Transverse colon (tissue), 4 donors: ENCODE measurements around the gene HAX1. TPM values are rescaled to one million over a fixed set of nuclear protein-coding genes. Genes with fewer than 3 reads are reported as not detected.

Experiments used
- DNase-seq: peaks from one replicate; pipeline ENCODE4 v3.0.0-alpha.2; 2019
- H3K27ac ChIP-seq, 4 donors: fragments of 200-600 bp; sonication (generic); 2 replicates each; pipeline ENCODE4 v1.5.1; 2016 to 2018; ENCODE audit warnings: inconsistent platforms in 4 of 4
- H3K27me3 ChIP-seq: fragments of 200-600 bp; sonication (generic); 2 replicates; pipeline ENCODE4 v1.5.1; 2017; ENCODE audit warnings: inconsistent platforms
- H3K36me3 ChIP-seq, 4 donors: fragments of 200-600 bp; sonication (generic); 2 replicates each; pipeline ENCODE4 v1.5.1; 2017 to 2019; ENCODE audit warnings: inconsistent platforms in 4 of 4
- H3K4me1 ChIP-seq, 4 donors: fragments of 200-600 bp; sonication (generic); 2 replicates each; pipeline ENCODE4 v1.5.1; 2017 to 2020; ENCODE audit warnings: inconsistent platforms in 4 of 4
- H3K4me3 ChIP-seq, 4 donors: fragments of 200-600 bp; sonication (generic); 1 replicate in 1 of 4; 2 replicates in 3 of 4; pipeline versions ENCODE4 v1.5.1 to v1.6.1; 2017 to 2019; ENCODE audit warnings: inconsistent platforms in 4 of 4
- H3K9me3 ChIP-seq, 2 donors: fragments of 200-600 bp; sonication (generic); 2 replicates each; pipeline ENCODE4 v1.5.1; 2017 to 2019; ENCODE audit warnings: inconsistent platforms in 2 of 2
- EP300 ChIP-seq: sonication (generic); formaldehyde crosslinking; IDR thresholded peaks from one replicate; pipeline ENCODE4 v1.6.1; 2017; ENCODE audit warnings: antibody characterized with exemption, low read depth
- POLR2A ChIP-seq: fragments of 450-650 bp; IDR thresholded peaks from one replicate; pipeline ENCODE4 v1.6.1; 2016; ENCODE audit warnings: antibody characterized with exemption, mild to moderate bottlenecking, moderate library complexity
- POLR2AphosphoS5 ChIP-seq, 3 donors: sonication (generic); formaldehyde crosslinking; IDR thresholded peaks; one replicate each; pipeline ENCODE4 v1.6.1; 2016; ENCODE audit warnings: antibody characterized with exemption in 3 of 3
- WGBS, 2 donors: methylation state at CpG; one replicate each; pipeline ENCODE4 v1.1.5; 2018; ENCODE audit warnings: low coverage in 1 of 2; 5-methylcytosine and 5-hydroxymethylcytosine counted together
- in situ Hi-C, 4 donors: fragments of 200-750 bp; cut with MboI; loops; one replicate each; pipeline versions ENCODE4 v1.15.0 to v1.15.1; 2017; ENCODE audit warnings: low sequenced_read_pairs in 3 of 4, low pct_ligation_motif_present in 1 of 4, low pct_unique_long_range_greater_than_20kb in 1 of 4
- intact Hi-C: fragments of 100-400 bp; cut with DNase I; formaldehyde crosslinking; loops from one replicate; pipeline ENCODE4 v1.15.1; 2023; ENCODE audit warnings: low total_unique reads
- small RNA-seq, 4 donors: library from RNA; depleted of rRNA; stranded (forward); fragments of <200 nt; gene quantifications; one replicate each; pipeline ENCODE3, GENCODE V24; 2016
- total RNA-seq, 4 donors: library from RNA; depleted of rRNA; stranded (reverse); fragments of >200 nt; gene quantifications; one replicate each; pipeline ENCODE4 v1.1.0, GENCODE V29; 2016
- TF ChIP-seq, protein P1 (sequence below), 5 experiments: fragments of 200-600 bp in 3 of 5; fragments of 450-650 bp in 2 of 5; sonication (generic) in 3 of 5; IDR thresholded peaks; 1 replicate in 2 of 5; 2 replicates in 3 of 5; pipeline ENCODE4 v1.5.1; 2016 to 2017; ENCODE audit warnings: antibody characterized with exemption in 5 of 5, inconsistent platforms in 3 of 5, mild to moderate bottlenecking in 2 of 5, moderate library complexity in 1 of 5

Gene HAX1
- total RNA-seq, 4 donors from 2014 or later: 44.5 to 87.1 (median 74.1) TPM

- Histone ChIP-seq H3K4me1 (peaks cover 16 to 50% (median 40%) of the 10 kb centered on the region in 4 donors), H3K4me3 (peak within 1 kb of the TSS; percentile 41 to 75 (median 66)), H3K27ac (peak within 1 kb of the TSS; percentile 86 to 97 (median 94)), H3K9me3 (no peaks in the 10 kb centered on the region), H3K36me3 (no peaks in the 10 kb centered on the region), H3K27me3 (peaks cover 52% of the 10 kb centered on the region)
- peak; percentile 79 for DNase-seq
- in situ Hi-C loops: no loop called here
- WGBS, 2 donors: 1 to 20% methylated on average over 1 to 47 of the region's 56 CpGs
- intact Hi-C loops: no loop called here
- TF ChIP-seq, protein P1, sequence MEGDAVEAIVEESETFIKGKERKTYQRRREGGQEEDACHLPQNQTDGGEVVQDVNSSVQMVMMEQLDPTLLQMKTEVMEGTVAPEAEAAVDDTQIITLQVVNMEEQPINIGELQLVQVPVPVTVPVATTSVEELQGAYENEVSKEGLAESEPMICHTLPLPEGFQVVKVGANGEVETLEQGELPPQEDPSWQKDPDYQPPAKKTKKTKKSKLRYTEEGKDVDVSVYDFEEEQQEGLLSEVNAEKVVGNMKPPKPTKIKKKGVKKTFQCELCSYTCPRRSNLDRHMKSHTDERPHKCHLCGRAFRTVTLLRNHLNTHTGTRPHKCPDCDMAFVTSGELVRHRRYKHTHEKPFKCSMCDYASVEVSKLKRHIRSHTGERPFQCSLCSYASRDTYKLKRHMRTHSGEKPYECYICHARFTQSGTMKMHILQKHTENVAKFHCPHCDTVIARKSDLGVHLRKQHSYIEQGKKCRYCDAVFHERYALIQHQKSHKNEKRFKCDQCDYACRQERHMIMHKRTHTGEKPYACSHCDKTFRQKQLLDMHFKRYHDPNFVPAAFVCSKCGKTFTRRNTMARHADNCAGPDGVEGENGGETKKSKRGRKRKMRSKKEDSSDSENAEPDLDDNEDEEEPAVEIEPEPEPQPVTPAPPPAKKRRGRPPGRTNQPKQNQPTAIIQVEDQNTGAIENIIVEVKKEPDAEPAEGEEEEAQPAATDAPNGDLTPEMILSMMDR (IDR thresholded peaks at IDR 0.05): peak; percentile 88 to 97 (median 92)
- TF ChIP-seq POLR2AphosphoS5 (IDR thresholded peaks at IDR 0.05) (no peak), POLR2A (no peak), EP300 (no peak)
Measured at GRCh38 chr1:154324669-154325582, 52.5 kb downstream of the HAX1 start, which contains the start of gene ATP8B2. TSS of gene ATP8B2 (plus strand) at chr1:154325525. CDS start at chr1:154328142, 2,617 bp downstream.

Small RNA genes within 50 kb of the gene (small RNA-seq; reads per million reads assigned to genes)
- gene RF00273 (0 to 0.18 (median 0) reads per million in 4 donors), gene RNU6-121P (0 reads per million in 4 donors), gene RNU6-239P (0 reads per million in 4 donors), gene SNORA58B (0 reads per million in 4 donors)

Other genes with a start within 250 kb of the HAX1 start
- not detected for gene NUP210L, start 117.6 kb upstream of the HAX1 start, total RNA-seq
- 100 to 1,000 TPM; 208 to 434 (median 324) TPM for gene TPM3, start 80.5 kb upstream of the HAX1 start, total RNA-seq
- gene CFAP141, start 66.3 kb upstream of the HAX1 start, total RNA-seq: not detected
- gene UBAP2L, start 51.7 kb upstream of the HAX1 start, total RNA-seq: 10 to 100 TPM; 42.4 to 62.0 (median 50.6) TPM
- gene AQP10, start 48.5 kb downstream of the HAX1 start, total RNA-seq: not detected
- 10 to 100 TPM in 3 of 4 donors, 1 to 10 TPM in 1; 6.0 to 78.6 (median 24.9) TPM for gene ATP8B2, start 52.9 kb downstream of the HAX1 start, total RNA-seq
- gene IL6R, start 132.7 kb downstream of the HAX1 start, total RNA-seq: 100 to 1,000 TPM in 1 of 4 donors, 10 to 100 TPM in 3; 10.7 to 107 (median 77.3) TPM
- 1 to 10 TPM in 1 of 4 donors, under 1 TPM in 1, not detected in 2; 0.96 to 3.3 TPM for gene TDRD10, start 229.6 kb downstream of the HAX1 start, total RNA-seq
- gene SHE, start 229.8 kb downstream of the HAX1 start, total RNA-seq: 10 to 100 TPM in 1 of 4 donors, 1 to 10 TPM in 3; 5.2 to 15.0 (median 6.7) TPM